HG03045 (cell line): ENCODE measurements around the gene PACS1.
"Not testable (repeated sequence)": the region's sequence is repeated elsewhere in the genome, so short reads cannot be mapped to it uniquely, and the experiment has no call there.

Experiments
- ATAC-seq: cut with Tn5 transposase; IDR thresholded peaks from one replicate; pipeline ENCODE4 v1.9.1; 2021; ENCODE audit warnings: mild to moderate bottlenecking, moderate library complexity; ENCODE audit not compliant: unreplicated experiment

The PACS1 gene

DNA sequence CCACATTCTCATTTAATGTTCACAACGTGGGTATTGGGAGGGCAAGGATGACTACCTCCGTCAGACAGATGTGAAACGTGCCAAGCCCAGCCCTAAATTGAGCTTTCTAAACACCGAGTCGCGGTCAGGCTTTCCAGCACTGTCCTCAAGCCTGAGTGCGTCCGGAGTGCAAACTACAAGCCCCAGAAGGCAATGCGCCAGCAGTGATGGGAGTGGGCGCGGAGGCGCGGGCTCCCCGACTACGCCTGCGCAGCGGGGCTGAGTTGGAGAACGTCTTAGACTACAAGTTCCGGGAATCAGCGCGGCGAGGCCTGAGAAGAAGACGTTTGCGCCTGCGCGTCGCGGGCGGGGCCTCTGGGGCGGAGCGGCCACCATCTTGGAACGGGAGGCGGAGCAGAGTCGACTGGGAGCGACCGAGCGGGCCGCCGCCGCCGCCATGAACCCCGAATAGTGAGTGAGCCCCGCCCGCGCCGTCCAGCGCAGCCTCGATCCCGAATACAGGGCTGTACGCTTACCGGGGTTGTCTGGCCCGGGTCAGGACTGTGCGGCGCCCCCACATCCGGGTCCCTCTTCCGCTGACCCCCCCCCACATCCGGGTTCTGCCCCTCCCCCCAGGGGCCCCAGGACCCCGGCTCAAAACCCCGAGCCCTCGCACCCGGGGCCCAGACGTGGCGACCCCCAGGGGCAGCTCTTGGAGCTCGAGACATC is 198.3 kb downstream of the PACS1 start, which contains the start of gene RAB1B:
Gene RAB1B (plus strand): TSS at position 396 of the 708 bp plus-strand sequence. CDS start 41 bp downstream, at position 437.
- ATAC-seq, result peak; percentile 79

DNA sequence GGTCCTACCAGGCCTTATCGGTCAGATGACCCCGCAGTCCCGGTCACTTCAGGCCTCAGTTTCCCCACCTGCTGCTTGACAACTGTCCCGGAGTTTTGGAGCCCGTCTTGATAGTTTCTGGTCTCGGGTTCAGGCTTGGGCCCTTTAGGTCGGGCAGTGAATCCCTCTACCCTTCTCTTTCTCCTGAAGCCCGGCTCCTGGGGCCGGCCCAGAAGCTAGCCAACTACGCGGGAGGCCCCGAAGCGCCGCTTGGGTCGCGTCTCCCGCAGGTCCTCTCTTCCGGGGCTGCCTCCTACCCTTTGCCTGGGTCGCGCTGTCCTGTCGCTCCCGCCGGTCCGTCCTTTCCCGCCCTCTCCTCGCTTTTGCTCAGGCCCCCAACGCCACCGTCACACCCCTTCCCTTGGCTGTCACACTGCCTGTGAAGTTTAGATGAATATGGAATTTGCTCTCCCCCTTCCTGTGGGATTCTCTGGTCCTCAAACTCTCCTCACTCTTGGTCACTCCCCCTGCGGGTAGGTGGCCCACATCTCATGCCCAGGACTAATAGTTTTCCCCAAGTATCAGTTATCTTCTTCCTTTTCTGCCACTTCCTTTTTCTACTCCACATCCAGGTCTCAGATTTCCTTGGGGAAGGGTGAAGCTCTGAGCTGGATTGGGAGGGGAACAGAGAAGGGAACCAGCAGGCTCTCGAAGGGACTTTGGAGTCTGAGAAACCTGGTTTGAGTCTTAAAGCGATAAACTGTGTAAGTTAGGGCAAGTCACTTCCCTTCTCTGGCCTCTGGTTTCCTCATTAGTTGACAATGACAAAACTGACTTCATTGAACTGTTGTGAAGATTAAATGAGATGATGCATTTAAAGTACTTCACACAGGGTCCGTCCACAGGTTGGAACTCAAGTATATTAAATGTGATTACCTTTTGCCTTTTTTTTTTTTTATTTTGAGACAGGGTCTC is 199.2 kb downstream of the PACS1 start:
- ATAC-seq, result no peak

DNA sequence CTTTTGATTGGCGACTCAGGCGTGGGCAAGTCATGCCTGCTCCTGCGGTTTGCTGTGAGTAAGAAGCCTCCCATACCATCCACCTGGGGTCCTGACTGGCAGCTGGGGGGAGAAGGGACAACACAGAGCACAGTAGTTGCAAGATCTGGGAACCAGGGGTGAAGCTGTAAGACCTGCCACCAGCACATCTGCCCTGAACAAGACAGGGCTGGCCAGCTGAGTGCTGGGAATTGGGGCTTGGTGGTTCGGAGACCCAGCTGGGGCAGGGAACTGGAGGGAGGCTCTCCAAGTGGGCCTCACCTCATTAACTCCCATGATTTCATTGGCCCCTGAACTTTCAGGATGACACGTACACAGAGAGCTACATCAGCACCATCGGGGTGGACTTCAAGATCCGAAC is 201.7 kb downstream of the PACS1 start:
- ATAC-seq, result no peak

DNA sequence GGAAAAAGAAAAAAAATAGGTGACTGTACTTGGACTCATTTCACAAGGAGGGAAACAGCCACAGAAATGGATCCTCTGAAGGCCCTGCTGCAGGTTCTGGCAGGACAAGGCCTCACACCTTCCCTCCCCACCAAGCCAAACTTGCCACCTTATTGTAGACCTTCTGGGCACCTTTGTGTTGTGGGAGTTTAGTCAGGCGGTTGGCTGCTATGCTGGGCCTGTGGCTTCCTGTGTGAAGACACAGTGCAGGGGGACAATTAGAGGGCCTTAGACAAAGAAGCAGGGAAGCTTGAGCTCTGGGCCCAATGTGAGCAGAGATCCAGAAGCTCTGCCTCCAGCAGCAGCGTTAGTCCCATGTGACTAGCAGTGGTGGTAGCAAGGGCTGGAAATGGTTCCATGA is 202.5 kb downstream of the PACS1 start:
- ATAC-seq, result no peak

DNA sequence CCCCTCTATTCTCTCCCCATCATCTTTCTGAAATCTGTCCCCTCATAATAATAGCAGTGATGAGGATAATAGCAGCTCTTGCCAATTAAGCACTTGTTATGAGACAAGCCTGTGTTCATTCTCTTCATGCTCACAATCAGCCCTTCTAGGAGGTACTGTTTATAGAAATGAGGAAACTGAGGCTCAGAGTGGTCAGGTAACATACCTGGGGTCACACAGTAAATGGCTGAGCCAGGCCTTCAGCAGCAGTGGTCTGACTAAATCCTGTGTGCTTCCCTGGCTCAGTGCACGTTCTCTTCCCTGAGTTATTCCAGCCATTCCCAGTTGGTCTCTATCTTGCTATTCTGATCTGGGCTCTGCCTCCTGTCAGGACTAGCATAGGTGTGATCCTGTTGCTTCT is 204.1 kb downstream of the PACS1 start:
- no peak for ATAC-seq

DNA sequence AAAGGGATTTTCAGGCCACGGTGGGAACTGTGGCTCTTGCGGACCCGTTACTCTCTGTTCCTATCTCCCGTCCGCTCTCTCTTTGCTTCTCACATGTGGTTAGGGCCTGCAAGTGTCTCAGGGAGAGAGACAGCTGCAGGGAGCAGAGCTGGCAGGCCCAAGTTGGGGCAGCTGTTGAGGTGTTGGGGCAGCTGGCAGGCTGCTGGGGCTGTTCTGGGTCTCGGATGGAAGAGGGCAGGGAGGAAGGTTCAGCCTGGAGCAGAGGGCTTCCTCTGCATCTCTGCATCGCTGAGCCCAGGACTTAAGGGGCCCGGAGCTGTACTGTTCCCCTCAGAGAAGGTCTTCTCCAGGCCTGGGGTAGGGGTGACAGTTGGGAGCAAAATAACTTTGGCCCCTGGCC is 205.3 kb downstream of the PACS1 start:
- no peak for ATAC-seq

DNA sequence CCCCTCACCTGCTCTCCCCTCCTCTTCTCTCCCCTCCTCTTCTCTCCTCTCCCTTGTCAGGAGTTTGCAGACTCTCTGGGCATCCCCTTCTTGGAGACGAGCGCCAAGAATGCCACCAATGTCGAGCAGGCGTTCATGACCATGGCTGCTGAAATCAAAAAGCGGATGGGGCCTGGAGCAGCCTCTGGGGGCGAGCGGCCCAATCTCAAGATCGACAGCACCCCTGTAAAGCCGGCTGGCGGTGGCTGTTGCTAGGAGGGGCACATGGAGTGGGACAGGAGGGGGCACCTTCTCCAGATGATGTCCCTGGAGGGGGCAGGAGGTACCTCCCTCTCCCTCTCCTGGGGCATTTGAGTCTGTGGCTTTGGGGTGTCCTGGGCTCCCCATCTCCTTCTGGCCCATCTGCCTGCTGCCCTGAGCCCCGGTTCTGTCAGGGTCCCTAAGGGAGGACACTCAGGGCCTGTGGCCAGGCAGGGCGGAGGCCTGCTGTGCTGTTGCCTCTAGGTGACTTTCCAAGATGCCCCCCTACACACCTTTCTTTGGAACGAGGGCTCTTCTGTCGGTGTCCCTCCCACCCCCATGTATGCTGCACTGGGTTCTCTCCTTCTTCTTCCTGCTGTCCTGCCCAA is 206.0 kb downstream of the PACS1 start:
- no peak for ATAC-seq

DNA sequence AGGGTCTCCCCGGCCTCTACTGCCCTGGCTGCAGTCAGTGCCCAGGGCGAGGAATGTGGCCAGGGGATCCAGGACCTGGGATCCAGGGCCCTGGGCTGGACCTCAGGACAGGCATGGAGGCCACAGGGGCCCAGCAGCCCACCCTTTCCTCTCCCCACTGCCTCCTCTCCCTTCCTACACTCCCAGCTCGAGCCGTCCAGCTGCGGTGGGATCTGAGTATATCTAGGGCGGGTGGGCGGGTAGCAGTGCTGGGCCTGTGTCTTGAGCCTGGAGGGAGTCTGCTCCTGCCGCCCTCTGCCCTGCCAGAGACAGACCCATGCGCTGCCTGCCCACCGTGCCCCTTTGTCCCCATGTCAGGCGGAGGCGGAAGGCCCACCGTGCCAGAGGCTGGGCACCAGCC is 206.5 kb downstream of the PACS1 start:
- not testable (repeated sequence) for ATAC-seq

DNA sequence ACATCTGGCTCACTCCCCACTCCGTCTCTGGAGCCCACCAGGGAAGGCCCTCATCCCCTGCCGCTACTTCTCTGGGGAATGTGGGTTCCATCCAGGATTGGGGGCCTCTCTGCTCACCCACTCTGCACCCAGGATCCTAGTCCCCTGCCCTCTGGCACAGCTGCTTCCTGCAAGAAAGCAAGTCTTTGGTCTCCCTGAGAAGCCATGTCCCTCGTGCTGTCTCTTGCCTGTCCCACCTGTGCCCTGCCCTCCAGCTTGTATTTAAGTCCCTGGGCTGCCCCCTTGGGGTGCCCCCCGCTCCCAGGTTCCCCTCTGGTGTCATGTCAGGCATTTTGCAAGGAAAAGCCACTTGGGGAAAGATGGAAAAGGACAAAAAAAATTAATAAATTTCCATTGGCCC is 207.0 kb downstream of the PACS1 start:
- not testable (repeated sequence) for ATAC-seq

DNA sequence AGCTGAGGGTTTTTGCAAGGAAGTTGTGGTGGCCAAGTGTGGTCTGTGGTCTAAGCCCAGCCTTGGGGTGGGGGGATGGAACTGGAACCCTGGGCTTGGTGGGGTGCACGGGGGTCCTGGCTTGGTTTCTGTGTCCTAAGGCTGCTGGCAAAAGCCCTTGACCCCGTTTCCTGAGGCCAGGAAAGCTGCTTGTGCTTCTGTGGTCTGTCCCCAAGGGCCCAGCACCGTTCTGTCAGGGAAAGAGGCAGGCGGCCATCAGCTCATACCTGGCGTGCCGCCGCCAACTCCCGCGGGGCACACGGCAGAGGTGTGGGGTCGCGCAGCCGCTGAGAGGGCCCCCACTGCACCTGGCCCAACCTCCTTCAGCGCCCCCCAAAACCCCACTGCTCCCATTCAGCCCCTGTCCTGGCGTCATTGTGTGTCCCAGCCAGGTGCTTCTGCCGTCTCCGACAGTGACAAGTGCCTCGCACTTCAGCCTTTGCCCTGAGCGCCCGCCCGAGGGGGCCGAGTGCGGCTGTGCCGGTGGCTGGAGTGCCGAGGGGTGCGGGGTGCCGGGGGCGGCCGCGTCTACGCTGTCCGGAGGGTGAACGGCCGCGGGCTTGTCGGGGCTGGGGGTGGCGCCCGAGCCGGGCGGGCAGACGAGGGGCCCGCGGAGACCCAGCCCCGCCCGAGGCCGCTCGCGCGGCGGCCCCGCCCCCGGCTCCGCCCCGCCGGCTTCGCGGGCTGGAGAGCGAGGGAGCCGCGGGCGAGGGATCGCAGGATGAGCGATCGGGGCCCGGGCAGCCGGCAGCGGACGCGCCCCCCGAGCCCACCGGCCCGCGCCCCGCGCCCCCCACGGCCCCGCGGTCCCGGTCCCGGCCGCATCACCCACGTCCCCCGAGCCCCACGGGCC is 207.6 kb downstream of the PACS1 start, which contains the start of gene CNIH2:
Gene CNIH2 (plus strand): TSS at position 705 of the 892 bp plus-strand sequence. CDS start 282 bp downstream, outside the sequence.
- ATAC-seq, result no peak

DNA sequence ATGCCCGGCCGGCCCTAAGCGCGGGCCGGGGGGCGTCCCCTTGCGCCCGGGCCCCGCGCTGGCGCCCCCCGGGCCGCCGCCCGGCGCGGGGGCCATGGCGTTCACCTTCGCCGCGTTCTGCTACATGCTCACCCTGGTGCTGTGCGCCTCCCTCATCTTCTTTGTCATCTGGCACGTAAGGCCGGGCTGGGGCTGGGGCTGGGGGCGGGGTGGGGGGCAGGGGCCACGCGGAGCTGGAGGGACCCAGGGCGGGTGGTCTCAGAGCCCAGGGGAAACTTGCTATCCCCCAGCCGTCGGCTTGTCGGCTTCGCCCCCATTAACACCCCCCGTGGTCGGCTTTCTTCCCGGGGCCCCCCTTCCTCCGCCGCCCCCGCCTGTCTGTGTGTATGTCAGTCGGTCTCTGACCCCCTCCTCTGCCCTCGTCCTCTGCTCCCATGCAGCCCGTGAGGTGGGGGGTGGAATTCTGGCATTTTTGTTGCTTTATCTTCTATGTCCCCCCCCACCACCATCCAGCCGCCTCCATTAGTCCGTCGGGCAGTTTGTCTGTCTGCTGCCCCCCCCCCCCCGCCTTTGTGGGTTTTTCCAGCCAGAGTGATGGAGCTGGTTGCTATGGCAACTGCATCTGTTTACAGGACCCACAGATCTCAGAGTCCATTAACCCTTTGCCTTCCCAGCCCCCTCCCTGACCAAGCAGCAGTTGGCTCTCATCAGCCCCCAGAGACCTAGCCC is 208.5 kb downstream of the PACS1 start:
- no peak for ATAC-seq

DNA sequence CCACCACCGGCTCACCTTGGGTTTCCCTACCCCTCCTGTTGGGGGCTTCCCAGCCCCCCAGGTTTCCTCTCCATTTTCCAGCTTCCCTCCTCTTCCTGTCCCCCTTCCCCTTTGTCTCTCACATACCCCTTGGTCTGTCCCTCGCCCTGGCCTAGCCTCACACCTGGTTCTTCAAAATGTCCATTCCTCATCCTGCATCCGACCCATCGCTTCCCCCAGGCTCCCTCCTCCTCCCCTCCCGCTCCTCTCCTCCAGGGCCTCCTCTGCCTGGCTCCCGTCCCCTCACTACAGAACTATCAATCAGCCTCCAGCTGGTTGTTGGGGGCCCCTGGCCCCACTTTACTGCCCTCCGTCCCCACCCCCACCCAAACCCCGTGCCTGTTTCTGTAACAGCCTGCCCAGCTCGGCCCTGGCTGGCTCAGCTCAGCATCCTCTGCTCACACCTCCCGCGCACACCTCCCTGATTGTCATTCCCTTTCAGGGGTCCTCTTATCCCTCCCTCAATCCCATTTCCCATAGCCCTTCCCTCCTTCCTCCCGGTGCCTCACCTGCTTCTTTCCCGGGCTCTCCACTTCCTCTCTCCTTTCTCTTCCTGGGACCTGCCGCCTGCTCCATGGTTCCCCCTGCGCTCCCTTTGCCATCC is 209.1 kb downstream of the PACS1 start:
- no peak for ATAC-seq

DNA sequence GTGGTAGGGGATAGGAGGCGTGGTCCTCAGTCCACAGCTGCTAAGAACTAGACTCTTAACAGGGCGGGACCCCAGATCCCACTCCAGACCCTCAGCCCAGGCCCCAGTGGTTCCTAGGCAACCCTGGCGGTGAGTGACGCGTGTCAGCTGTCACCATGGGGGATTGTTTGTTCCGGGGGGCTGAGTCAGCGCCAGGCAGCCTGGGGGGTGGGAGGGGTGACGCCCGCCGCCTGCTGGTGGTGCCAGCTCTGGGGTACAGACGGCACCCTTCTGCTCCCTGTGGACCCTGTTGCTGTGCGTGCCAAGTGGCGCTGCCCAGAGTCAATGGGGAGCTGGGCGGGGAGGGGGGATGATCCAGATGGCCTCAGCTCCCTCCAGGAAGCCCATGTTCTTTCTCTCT is 210.4 kb downstream of the PACS1 start:
- ATAC-seq, result no peak

DNA sequence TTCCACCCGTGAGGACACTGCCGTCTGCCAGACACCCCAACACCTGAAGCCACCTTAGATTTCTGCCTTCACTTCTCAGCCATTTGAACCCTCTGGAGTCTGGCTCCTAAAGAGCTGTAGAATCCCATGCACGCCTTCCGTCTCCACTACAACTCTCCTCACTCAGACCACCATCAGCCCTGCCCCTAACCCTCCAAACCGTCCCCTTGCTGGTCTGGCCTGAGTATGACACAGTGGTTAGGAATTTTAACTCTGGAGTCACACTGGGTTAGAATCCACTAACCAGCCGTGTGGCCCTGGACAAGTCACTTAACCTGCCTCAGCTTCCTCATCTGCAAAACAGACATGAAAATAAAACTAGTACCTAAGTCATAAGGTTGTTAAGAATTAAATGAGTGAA is 210.9 kb downstream of the PACS1 start:
- ATAC-seq, result no peak

DNA sequence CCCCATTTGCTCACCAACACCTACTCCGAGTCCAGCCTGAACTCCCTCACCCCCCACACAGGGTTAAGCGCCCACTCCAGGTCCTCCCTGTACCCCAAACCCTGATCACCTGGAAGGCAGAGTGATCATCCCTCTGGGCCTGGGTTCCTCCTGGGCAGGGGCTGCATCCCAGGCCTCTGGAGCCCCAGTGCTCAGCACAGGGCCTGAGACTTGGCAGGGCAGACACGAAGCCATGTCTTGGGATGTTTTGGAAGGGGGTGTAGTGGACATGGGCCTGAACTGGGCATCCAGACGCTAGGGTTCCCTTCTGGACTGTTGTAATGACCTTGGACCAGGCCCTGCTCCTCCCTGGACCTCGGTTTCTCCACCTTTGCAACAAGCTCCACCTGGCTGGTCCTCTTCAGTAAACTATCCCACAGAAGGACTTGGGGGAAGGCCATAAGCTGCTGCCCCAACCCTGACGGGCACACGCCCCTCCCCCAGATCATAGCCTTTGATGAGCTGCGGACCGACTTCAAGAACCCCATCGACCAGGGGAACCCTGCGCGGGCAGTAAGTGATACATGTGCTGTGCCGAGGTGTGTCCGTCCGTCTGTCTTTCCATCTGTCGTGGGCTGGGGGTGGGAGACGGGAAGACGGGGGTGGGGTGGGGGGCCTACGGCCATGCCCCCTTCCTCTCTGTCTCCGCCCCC is 211.8 kb downstream of the PACS1 start:
- ATAC-seq, result no peak

DNA sequence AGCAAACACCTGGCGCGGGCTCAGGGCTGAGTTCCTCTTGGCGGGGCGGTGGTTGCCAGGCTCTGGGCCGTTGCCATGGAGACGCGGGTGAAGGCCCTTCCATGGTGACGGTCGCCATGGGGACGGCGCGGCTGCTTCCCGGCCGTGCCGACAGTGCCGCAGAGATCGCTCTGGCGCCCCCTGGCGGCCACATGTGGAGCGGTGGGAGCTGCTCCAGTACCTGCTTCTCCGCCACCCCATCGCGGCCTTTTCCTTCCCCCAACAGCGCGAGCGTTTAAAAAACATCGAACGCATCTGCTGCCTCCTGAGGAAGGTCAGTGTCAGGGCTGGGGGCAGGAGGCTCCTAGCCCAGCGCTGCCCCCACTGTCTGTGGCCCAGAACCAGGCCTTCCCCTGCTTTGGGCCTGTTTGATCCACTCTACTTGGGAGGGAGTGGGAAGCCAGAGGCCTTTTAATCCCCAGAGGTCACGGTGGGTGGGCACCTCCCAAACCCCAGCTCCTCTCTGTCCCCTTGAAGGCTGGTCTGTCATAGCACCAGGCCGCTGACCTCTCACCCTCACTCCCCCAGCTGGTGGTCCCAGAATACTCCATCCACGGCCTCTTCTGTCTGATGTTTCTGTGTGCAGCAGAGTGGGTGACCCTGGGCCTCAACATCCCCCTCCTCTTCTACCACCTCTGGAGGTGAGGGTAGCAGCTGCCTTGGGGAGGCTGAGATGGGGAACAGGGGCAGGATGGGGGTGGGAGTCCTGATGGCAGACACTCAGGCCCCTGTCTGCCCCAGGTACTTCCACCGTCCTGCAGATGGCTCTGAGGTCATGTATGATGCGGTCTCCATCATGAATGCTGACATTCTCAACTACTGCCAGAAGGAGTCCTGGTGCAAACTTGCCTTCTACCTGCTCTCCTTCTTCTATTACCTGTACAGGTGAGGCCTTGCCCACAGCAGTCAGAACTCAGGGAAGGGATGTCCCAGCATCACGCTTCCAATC is 212.7 kb downstream of the PACS1 start:
- ATAC-seq, result peak; percentile 70

DNA sequence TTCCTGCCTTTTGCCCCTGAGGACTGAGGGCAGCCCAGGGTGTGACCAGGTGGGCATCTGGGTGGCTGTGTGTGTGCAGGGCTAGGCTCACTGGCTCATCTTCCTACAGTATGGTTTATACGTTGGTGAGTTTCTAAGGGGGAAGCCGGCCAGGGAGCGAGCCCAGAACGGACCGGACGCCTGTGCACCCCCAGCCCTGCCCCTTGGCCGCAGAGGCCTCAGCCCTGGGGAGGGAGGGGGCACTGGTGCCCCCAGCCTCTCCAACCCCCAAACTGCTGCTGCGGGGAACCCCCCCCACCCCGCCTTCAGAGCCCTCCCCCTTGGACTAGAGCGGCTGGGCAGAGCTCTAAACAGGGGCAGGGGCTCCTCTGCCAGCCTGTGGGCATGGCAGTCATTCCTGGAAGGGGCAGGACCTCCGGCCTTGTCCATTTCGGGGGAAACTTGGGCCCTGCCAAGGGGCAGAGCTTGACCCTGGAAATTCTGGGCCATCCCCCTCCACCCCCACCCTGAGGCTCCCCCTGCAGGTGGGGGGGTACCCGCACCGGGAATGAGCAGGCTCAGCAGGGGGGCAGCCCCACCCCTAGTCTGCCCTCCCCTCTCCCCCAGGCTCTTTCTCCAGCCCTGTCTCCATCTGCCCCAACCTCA is 213.5 kb downstream of the PACS1 start:
- no peak for ATAC-seq
